ENCODE data around the gene BBS5.
"Not testable (repeated sequence)": the region's sequence is repeated elsewhere in the genome, so short reads cannot be mapped to it uniquely, and the experiment has no call there.

The BBS5 gene

DNA sequence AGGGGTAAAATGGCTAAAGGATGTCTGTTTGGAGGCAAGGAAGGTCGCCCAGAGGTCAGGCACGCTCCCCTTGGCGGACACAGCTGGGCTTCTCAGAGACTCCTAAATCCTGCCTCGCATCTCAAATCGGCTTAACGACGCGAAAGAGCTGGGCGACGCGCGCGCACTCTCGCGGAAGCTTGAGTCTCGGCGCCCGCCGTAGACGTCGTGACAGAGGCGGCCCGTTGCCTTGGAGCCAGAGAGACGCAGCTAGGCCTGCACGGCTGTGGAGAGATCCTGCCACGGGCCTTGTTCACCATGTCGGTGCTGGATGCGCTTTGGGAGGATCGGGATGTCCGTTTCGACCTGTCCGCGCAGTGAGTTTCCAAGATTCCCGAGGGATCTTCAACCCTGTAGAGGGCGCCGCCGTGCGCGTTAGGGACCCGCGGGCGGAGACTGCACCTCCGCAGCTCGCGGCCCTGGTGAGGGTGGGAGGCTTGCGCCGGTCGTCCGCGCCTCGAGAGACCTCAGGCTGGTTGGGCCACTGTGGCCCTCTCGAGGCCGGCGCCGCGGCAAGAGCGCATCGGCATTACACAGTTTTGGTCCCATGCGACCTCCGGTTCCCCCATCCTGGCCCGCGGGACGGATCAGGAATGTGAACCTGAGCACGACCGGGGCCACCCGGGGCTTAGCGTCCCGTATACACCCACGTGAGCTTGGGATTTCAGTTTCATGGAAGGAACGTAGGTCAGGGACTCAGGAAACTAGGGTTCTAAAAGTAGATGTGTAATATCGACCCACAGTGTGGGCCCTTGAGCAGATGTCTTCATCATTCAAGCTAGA, at the start of gene BBS5:
Gene BBS5 (plus strand): TSS at position 238 of the 822 bp plus-strand sequence. CDS start 60 bp downstream, at position 298.
- DNase-seq, result peak; percentile 64 to 67

GRCh38 chr2:169431772-169432171, 47.5 kb upstream of the BBS5 start:
- not testable (repeated sequence) for DNase-seq

- DNase-seq, result not testable (repeated sequence)
Measured at GRCh38 chr2:169434236-169434635, 45.1 kb upstream of the BBS5 start.

GRCh38 chr2:169438466-169439072, 40.7 kb upstream of the BBS5 start:
- DNase-seq, result no peak

- DNase-seq, result no peak
Measured at GRCh38 chr2:169439900-169440299, 39.4 kb upstream of the BBS5 start.

GRCh38 chr2:169446452-169446851, 32.8 kb upstream of the BBS5 start:
- DNase-seq, result no peak

- no peak for DNase-seq
Measured at GRCh38 chr2:169448316-169448715, 31.0 kb upstream of the BBS5 start.

- no peak for DNase-seq
Measured at GRCh38 chr2:169448865-169449264, 30.4 kb upstream of the BBS5 start.

DNA sequence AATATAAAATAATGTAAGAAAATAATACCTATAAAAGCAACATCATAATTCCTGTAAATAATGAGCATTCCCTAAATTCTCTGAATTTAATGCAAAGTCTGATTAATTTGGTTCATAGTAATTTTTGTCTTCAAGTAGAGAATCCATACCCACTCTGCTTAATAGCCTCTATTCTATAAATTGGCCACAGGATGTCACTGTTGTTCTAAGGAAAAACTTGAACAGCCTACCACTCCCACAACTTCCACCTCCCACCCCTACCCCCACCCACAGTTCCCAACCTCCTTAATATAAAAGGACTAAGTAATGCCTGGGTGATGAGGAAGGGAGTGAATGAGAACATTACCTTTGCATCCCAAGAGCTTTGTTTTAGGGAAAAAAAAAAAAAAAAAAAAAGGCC, 27.2 kb upstream of the BBS5 start:
- DNase-seq, result no peak

GRCh38 chr2:169453044-169453443, 26.2 kb upstream of the BBS5 start:
- DNase-seq, result not testable (repeated sequence)

DNA sequence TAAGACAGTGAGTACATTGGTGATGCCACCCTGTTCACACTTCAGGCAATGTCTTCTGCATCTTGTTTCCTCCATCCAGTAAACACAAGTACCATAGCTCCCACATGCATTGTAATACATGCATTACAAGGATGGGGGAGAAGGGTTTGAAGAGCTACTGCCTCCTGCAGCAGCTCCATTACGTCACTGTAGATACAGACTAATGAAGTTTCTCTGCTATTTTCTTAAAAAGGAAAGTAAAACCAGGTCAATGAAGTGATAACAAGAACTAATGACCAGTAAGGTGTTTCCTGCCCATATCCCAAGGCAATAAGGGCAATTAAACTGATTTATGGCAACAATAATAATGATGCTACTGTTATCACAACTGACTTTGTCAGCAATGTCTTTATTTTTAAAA, 18.2 kb upstream of the BBS5 start:
- DNase-seq, result no peak

DNA sequence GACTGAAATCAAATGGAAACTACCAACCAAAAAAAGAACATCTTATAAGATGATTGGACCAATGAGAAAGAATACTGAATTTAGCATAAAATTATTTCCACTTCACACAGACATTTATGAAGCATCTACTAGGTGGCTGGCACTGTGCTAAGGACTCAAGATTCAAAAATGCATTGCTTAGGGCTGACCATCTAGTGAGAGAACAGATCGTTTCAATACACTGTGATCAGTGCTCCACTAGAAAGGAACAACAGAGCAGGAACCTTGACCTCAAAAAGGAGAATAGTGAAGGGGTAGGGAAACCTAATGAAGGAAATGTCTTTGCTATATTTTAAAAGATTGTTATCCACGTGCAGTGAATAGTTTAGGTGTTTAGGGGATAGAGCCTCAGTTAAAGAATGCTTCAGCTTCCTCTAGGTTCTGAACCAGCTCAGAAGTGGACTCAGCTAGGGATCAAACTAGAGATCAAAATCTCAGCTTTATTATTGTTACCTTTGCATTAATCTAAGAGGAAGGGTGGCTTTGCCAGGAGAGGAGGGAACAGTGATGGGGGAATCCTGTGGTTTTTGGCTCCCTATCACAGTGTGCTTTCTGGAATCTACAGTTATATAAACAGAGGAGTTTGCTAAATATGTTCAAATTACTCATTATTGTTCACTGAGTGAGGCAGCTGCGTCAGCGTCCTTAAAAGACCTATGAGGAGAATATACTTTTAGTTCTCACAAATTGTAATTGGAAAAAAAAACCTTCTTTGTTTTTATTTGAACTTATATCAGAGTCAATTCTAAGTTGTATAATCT, 16.2 kb upstream of the BBS5 start:
- DNase-seq, result no peak

GRCh38 chr2:169464466-169464865, 14.8 kb upstream of the BBS5 start:
- no peak for DNase-seq

DNA sequence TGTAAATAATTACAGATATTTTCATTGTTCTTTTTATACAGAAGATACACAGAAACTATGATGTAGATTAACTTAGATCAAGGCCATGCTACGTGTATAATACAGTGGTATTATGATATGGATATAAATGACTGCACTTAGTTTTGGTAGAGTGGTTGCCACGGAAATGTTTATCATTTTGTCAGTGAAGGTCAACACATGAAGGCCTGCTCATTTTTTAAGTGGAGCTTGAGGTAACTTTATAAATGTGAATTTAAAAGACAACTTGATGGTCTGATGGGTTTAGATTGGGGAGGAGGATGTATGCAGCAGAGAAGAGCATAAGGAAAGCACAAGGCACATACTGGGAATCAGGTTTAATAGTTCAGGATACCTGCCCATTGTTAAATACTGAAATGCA, 14.4 kb upstream of the BBS5 start:
- no peak for DNase-seq

DNA sequence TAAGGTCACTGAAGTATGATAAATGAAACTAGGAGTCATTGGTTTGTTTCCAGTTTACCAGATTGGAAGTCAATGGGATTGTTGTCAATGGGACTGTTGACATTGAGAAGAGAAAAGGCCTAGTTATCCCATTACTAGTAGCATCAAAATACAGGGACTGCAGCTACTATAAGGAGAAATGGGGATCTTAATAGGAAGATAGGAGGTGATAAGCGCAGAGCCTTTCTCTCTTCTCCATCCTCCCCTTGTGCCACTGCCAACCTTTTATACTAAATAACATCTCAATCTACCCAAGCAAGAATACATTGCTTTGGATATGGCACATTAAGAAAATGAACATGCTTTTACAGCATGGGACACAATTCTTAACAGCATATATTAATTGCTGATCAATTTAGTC, 10.5 kb upstream of the BBS5 start:
- DNase-seq, result no peak

DNA sequence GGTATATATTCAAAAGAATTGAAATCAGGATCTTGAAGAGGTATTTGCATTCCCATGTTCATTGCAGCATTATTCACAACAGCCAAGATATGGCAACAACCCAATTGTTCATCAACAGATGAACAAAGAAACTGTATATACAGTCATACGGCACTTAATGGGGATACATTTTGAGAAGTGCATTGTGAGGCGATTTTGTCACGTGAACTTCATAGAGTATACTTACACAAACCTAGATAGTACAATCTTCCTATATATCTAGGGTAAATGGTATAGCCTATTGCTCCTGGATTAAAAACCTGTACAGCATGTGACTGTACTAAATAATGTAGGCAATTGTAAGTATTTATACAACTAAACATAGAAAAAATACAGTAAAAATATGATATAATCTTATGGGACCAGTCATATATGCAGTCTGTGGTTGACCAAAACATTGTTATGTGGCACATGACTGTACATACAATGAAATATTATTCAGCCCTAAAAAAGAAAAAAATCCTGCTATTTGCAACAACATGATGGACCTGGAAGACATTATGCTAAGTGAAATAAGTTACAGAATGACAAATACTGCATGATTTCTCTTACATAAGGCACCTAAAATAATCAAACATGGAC, 9.2 kb upstream of the BBS5 start:
- DNase-seq, result no peak

- no peak for DNase-seq
Measured at GRCh38 chr2:169472249-169472648, 7.0 kb upstream of the BBS5 start.

DNA sequence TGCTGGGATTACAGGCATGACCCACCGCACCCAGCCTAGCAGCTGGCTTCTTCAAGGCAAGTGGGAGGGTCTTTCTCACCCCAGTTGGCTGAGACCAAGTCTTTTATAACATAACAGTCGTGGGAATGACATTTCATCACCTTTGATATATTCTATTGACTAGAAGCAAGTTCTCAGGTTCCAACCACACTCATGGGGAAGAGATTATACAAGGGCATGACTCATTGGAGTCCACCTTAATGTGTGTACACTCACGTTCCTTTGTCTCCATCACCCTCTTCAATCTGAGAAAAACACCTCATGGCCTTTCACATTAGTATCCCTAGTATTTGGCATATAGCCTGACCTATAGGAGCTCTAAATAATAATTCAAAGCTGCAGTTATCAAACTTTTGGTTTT, 2.8 kb upstream of the BBS5 start:
- no peak for DNase-seq

DNA sequence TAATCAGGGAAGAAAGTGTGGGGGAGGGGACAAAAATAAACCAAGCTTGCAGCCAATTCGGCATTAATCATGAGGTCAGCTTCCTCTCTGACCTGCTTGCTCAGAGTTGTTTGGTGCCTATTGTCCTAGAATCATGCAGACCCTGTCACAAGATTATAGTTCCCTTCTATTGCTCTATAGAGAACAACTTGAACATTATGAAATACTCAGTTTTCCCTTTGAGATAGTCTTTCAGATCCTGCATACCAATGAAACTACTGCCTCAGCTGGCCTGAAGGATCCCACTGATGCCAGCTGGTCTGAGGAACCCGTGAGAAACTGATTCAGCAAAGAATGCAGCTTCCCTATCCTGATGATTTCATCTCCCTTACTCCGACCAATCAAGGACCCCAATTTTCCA, 955 bp upstream of the BBS5 start:
- DNase-seq, result no peak

DNA sequence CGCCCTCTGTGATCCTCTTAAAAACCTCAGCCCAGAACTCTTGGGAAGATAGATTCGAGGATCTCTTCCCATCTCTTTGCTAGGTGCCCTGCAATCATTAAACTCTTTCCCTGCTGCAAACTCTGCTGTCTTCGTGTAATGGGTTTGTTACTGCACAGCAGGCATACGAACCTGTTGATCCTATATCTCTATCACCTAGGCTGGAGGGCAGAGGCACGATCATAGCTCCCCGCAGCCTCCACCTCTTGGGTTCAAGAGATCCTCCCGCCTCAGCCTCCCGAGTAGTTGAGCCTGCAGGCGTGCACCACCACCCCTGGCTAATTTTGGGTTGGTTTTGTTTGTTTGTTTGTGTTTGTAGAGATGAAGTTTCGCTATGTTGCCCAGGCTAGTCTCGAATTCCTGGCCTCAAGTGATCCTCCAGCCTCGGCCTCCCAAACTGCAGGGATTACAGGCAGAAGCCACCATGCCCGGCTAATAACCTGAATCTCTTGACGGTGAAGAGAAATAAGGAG, 493 bp upstream of the BBS5 start:
- DNase-seq, result no peak

DNA sequence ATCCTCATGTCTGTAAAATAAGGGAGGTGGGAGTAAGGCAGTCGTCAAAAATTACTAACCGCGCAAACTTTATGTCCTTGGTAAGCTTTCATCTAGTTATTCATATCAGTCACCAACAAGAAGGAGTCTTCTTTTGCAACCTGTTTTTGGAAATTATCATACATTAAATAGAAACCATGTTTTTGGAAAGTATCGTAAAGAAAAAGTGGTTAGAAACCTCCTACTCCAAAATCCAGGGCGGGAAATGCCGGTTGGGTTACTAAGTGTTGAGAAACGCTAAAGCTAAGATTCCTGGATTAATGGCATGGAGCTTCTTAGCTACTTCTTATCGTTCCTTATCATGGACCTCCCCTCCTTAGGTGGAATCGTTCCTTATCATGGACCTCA, 778 bp downstream of the BBS5 start:
- no peak for DNase-seq

DNA sequence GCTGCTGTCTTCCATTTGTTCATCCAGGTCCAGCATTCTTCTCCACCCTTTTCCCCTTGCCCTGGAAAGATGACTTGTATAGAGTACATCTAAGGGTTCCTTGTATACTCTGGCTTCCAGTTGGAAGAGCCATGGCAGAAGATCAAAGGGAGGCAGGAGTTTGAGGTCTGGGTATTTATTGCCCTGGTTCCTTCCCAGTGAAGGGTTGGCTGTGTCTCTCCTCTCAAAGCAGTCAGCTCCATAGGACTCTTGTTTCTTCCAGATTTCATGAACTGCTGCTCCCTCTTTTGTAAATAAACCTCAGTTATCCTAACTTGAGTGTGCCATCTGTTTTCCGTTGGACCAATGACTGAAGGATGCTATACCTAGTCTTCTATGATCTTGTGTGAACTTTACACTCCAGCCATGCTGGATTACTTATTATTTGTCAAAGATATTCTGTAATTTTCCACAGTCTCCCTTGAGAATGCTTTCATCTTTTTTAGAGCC, 6.4 kb downstream of the BBS5 start:
- DNase-seq, result no peak

GRCh38 chr2:169486487-169486886, 7.2 kb downstream of the BBS5 start:
- no peak for DNase-seq

Measured in activated CD4-positive, alpha-beta T cell treated with anti-CD3 and anti-CD28 coated beads, Interleukin-2, amount 50 U/mL, for 4 hours (primary cell).